GM18951 (cell line): ENCODE measurements around the gene LRRC25.

Source experiments
- POLR2A ChIP-seq: IDR thresholded peaks from 4 replicates; pipeline ENCODE4 v1.6.1; 2011; ENCODE audit warnings: mild to moderate bottlenecking; ENCODE audit not compliant: insufficient read length, insufficient read depth; ENCODE audit errors: extremely low read depth
- in situ Hi-C: fragments of 300-500 bp; cut with MboI; formaldehyde crosslinking; loops from one replicate; pipeline ENCODE4 v1.12.0; 2022; ENCODE audit warnings: low sequenced_read_pairs, mixed read lengths, inconsistent platforms; ENCODE audit not compliant: unreplicated experiment

Gene LRRC25

DNA sequence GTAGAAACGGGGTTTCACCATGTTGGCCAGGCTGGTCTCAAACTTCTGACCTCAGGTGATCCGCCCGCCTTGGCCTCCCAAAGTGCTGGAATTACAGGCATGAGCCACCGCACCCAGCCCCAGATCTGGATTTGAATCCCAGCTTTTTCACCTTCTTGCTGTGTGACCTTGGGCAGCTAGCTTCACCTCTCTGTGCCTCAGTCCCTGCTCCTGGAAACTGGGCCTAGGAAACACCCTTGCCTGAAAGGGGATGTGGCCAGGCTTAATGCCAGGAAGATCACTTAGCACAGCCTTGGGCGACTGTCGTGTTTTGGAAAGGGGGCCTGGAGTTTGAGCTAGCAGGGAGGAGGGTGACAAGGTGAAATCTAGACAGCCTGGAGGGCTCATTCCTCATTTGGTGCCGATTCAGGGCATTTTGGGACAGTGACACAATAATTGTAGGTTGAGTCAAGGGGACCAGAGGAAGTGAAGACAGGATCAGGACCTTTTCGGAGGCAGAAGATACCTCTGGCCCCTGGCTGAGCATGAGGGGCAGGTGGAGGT is 55.3 kb downstream of the LRRC25 start:
- in situ Hi-C loops, result no loop called here
- no peak for TF ChIP-seq POLR2A
